IPS DF 4.7 (cell line): ENCODE results near the gene MTHFD2L.
"Not testable (repeated sequence)": the region's sequence is repeated elsewhere in the genome, so short reads cannot be mapped to it uniquely, and the experiment has no call there.

Experiments
- DNase-seq: peaks from one replicate; pipeline ENCODE4 v3.0.0-alpha.2; 2013; ENCODE audit warnings: low spot score; ENCODE audit errors: extremely low read depth

The MTHFD2L gene

GRCh38 chr4:74331252-74331651, 173.3 kb downstream of the MTHFD2L start:
- no peak for DNase-seq

DNA sequence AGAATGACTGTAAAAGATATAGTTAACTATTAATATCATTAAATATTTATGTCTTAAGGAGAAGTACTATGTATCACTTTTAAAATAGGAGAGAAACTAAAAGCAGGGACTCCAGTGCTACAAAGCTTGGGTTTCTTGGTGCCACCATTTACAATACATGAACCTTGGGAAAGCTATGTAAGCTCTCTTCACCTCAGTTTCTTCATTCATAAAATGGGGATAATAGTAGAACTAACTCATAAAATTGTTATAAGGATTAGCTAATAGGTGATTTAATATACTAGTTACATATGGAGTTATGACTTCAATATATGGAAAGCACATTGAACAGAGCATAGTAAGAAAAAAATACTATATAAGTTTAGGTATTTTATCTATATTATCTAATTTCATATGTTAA, 174.0 kb downstream of the MTHFD2L start:
- DNase-seq, result no peak

- DNase-seq, result no peak
Observed at GRCh38 chr4:74334636-74335035, 176.7 kb downstream of the MTHFD2L start.

DNA sequence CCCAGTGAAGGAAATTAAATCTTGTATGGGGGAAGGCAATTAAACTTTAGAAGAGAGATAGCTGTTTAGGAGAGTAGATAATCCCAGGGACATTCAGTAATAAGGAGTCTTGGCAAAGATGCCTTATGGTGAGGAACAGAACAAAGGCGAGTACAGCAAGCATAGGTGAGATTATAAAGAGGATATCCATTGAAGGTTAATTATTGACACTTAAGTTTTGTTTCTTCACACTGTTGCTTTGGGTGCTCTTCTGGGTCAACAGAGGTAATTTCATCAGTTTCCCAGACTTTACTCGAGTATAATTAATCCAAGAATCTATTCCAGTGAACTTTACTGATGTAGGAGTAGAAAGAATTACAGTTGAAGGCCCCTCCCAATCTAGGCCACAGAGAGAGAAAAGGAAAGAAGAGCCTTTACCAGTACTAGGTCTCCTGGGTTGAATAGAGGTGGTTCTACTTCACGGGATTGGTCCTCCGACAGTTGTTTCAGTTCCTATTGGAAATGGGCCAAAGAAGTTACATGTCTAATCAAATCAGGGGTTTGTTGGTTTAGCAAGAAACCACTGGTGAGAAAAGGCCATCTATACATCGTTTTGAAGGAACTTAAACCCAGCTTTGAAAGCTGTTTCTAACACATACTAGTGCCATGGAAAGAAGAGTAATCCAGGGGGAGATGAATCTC, 177.6 kb downstream of the MTHFD2L start:
- no peak for DNase-seq

DNA sequence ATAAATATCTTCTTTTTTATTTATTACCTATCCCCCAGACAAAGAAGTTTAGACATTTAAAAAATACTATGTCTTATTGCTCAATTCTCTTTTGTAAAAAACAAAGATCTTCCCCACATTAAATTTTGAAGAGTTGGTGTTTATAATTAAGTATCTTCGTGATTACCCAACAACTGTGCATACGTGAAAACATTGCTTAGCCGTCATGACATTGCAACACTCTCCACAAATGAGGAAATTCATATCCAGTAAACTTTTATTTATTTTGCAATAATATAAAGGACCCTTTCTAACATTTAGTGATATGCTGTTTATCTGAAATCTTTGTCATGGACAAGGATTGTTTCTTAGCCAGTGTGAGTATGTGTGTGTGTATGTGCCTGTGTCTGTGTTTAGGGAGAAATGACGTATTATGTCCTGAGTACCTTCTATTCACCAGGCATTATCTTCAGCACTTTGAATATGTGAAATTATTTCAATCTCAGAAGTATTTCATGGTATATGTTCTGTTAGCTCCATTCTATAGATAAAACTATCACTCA, 180.9 kb downstream of the MTHFD2L start:
- DNase-seq, result no peak

DNA sequence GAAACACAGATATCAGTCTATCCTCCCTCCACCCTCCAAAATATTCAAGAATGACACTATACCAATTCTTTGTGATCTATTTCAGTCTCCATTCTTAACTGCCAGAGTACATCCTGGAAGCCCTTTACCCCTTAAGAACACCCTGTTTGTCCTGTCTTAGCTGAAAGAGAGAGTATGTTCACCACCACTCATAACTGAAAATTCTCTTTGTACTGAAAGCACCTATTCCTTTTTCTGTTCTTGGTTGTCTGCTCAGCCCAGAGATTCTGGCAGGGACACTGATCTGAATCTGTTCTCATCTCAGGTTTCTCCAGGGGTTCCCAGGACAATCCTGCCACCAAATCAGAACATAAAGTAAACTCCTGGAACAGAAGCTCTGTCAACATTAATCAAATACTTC, 181.6 kb downstream of the MTHFD2L start:
- DNase-seq, result no peak

DNA sequence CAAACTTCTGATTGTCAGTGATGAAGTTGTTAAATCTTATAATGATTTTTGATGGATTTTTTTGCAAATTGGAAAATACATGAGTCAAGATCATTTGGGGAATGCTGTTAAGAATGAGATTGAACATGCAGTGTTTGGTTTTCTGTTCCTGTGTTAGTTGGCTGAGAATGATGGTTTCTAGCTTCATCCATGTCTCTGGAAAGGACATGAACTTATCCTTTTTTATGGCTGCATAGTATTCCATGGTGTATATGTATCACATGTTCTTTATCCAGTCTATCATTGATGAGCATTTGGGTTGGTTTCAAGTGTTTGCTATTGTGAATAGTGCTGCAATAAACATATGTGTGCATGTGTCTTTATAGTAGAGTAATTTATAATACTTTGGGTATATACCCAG, 182.5 kb downstream of the MTHFD2L start:
- DNase-seq, result not testable (repeated sequence)

DNA sequence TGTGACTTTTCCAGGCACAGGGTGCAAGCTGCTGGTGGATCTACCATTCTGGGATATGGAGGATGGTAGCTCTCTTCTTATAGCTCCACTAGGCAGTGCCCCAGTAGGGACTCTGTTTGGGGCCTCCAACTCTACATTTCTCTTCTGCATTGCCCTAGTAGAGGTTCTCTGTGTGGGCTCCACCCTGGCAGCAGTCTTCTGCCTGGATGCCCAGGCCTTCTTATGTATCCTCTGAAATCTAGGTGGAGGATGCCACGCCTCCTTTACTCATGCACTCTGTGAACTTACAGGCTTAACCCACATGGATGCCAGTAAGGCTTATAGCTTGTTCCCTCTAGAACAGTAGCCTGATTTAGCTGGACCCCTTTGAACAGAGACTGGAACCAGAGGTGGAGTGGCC, 186.1 kb downstream of the MTHFD2L start:
- no peak for DNase-seq
